DND-41 (cell line): Measurements from ENCODE around the gene RMI1.

Experiments
- ATAC-seq: fragments of 200-7000 bp; cut with Tn5 transposase; 3 replicates; pipeline ENCODE4 v1.9.1; 2021; ENCODE audit warnings: low read depth; ENCODE audit not compliant: insufficient read depth
- DNase-seq: peaks from one replicate; pipeline ENCODE4 v3.0.0-alpha.2; 2020
- H2AFZ ChIP-seq: 2 replicates; pipeline ENCODE4 v1.6.0; 2012; ENCODE audit warnings: low read depth, low read length
- H3K27ac ChIP-seq: 2 replicates; pipeline ENCODE4 v1.5.1; 2012; ENCODE audit warnings: low read length, inconsistent platforms
- H3K27me3 ChIP-seq: fragments of 200-600 bp; sonication (generic); 2 replicates; pipeline ENCODE4 v1.6.0; 2012; ENCODE audit warnings: low read length, mild to moderate bottlenecking, inconsistent platforms; ENCODE audit not compliant: insufficient read depth, poor library complexity
- H3K36me3 ChIP-seq: 2 replicates; pipeline ENCODE4 v1.5.1; 2012; ENCODE audit warnings: low read length, inconsistent platforms; ENCODE audit not compliant: insufficient read depth
- H3K4me1 ChIP-seq: 2 replicates; pipeline ENCODE4 v1.5.1; 2012; ENCODE audit warnings: mild to moderate bottlenecking, low read length; ENCODE audit not compliant: insufficient read depth
- H3K4me2 ChIP-seq: 2 replicates; pipeline ENCODE4 v1.6.0; 2012; ENCODE audit warnings: mild to moderate bottlenecking, moderate library complexity, low read length, inconsistent platforms; ENCODE audit not compliant: insufficient read depth
- H3K4me3 ChIP-seq, 2 experiments: fragments of 200-600 bp in 1 of 2; shearing (Covaris generic) in 1 of 2; 2 replicates each; pipeline ENCODE4 v1.5.1; 2012 to 2016; ENCODE audit warnings: inconsistent platforms in 2 of 2, low read length in 2 of 2, mild to moderate bottlenecking in 2 of 2, low read depth in 1 of 2, moderate library complexity in 1 of 2
- H3K79me2 ChIP-seq: 2 replicates; pipeline ENCODE4 v1.6.0; 2012; ENCODE audit warnings: low read length, inconsistent platforms; ENCODE audit not compliant: insufficient read depth
- H3K9ac ChIP-seq: 2 replicates; pipeline ENCODE4 v1.6.0; 2012; ENCODE audit warnings: low read depth, mild to moderate bottlenecking, inconsistent platforms, low read length, moderate library complexity
- H3K9me3 ChIP-seq: 2 replicates; pipeline ENCODE4 v1.5.1; 2012; ENCODE audit warnings: low read length, moderate library complexity, mild to moderate bottlenecking, inconsistent platforms; ENCODE audit not compliant: insufficient read depth, severe bottlenecking
- H4K20me1 ChIP-seq: 2 replicates; pipeline ENCODE4 v1.6.0; 2012; ENCODE audit warnings: low read length; ENCODE audit not compliant: insufficient read depth
- EZH2 ChIP-seq: IDR thresholded peaks from 3 replicates; pipeline ENCODE4 v1.6.1; 2012; ENCODE audit warnings: borderline replicate concordance, low read depth, mild to moderate bottlenecking, moderate library complexity, low read length, inconsistent platforms; ENCODE audit not compliant: severe bottlenecking

RMI1 gene

DNA sequence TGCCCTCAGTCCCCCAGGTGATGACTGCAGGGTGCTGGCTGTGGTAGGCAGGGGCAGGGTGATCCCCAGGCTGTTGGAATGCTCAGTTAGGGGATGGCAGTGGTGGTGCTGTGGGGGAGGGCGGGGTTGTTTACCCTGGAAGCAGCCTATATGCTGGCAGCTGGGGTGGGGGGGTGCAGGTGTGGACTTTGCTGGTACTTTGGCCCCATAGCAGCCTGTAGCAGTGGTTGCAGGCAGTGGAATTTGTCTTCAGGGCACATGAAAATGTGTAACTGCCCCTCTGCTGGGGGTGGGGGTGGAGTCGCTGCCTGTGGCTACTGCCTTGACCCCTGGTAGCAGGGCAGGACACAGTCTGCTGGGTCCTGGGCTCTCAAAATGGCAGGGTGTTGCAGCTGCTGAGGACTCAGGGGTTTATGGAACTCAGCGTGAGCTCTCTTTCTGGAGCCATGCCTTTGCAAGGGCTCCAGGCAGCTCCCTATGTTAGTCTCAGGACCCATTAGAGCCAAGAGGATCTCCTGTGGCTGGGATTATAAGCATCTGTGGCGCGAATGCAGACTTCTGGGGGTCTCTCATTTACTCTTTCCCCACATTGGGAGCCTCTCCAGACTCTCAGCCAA, 65.0 kb downstream of the RMI1 start:
- Histone ChIP-seq H3K4me1 (no peaks in the 10 kb centered on the region), H2AFZ (no peak overlapping the region), H3K27ac (no peak overlapping the region), H3K36me3 (no peaks in the 10 kb centered on the region), H3K9me3 (no peaks in the 10 kb centered on the region), H4K20me1 (no peaks in the 10 kb centered on the region), H3K79me2 (no peaks in the 10 kb centered on the region), H3K4me2 (no peak overlapping the region), H3K27me3 (no peaks in the 10 kb centered on the region), H3K4me3 (no peak overlapping the region), H3K9ac (no peak overlapping the region)
- TF ChIP-seq EZH2 = no peak
- DNase-seq = no peak
- no peak for ATAC-seq
